Stimulated activated CD4-positive, alpha-beta T cell treated with anti-CD3 and anti-CD28 coated beads, Interleukin-2, amount 100 ng/mL, for 4 hours (primary cell): ENCODE measurements around the gene CHD5.

Experiments
- DNase-seq: peaks from one replicate; pipeline ENCODE4 v3.0.0-alpha.2; 2020; ENCODE audit warnings: low read depth

CHD5 gene

GRCh38 chr1:6111571-6111970, 68.5 kb downstream of the CHD5 start:
- DNase-seq: no peak

- DNase-seq: no peak
Observed at GRCh38 chr1:6110326-6110725, 69.8 kb downstream of the CHD5 start.

GRCh38 chr1:6109688-6110087, 70.4 kb downstream of the CHD5 start:
- no peak for DNase-seq

DNA sequence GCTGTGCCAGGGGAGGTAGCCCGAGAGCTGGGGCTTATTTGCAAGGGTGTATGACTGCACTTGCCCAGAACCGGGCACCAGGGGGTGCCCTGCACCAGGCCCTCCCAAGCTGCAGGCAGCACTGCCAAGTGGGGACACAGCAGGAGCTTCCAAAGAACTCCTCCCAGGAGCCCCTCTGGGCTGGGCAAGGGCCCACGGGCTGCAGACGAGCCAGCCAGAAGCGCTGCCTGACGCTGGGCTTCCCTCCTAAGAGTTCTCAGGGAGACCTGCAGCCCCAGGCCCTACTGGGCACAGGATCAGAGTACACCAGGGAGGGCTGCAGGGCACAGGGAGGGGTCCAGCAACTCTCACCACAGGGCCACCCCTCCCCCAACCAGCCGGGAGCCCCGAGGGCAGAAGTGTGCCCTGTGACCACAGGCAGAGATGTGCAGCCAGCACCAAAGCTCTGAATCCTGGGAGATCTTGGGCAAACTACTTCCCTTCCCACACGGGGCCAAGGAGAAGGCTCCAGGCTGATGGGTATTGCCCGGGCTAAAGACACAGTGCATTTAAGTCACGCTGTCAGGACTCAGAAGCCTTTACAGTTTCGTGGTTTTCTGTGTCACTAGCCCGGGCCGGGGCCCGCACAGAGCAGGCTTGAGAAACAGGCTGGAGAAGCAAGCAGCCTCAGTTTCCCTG, 71.0 kb downstream of the CHD5 start:
- DNase-seq: no peak

DNA sequence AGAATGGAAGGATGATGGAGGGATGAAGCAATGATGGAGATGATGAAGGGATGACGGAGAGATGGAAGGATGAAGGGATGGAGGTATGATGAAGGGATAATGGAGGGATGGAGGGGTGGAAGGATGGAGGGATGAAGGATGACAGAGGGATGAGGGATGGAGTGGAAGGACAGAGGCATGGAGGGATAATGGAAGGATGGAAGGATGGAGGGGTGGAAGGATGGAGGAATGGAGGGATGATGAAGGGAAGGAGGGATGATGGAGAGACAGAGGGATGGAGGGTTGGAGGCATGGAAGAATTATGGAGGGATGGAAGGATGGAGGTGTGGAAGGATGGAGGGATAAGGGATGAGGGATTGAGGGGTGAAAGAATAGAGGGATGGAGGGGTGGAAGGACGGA, 71.6 kb downstream of the CHD5 start:
- DNase-seq: no peak

DNA sequence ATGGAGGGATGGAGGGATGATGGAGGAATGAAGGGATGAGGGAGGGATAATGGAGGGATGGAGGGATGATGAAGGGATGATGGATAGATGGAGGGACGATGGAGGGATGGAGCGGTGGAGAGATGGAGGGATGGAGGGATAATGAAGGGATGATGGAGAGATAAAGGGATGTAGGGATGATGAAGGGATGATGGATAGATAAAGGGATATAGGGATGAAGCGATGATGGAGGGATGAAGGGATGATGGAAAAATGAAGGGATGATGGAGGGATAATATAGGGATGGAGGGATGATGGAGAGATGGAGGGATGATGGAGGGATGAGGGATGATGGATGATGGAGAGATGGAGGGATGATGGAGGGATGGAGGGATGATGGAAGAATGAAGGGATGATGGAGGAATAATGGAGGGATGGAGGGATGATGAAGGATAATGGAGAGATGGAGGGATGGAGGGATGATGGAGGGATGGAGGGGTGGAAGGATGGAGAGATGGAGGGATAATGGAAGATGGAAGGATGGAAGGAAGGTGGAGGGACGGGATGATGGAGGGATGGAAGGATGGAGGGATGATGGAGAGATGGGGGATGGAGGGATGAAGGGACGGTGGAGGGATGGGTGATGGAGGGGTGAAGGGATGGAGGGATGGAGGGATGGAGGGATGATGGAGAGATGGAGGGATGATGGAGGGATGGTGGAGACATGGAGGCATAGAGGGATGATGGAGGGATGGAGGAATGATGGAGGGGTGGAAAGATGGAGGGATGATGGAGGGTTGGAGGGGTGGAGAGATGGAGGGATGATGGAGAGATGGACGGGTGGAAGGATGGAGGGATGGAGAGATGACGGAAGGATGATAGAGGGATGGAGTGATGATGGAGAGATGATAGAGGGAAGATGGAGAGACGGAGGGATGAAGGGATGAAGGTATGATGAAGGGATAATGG, 72.4 kb downstream of the CHD5 start:
- DNase-seq: no peak

- DNase-seq: no peak
Observed at GRCh38 chr1:6106977-6107376, 73.1 kb downstream of the CHD5 start.

DNA sequence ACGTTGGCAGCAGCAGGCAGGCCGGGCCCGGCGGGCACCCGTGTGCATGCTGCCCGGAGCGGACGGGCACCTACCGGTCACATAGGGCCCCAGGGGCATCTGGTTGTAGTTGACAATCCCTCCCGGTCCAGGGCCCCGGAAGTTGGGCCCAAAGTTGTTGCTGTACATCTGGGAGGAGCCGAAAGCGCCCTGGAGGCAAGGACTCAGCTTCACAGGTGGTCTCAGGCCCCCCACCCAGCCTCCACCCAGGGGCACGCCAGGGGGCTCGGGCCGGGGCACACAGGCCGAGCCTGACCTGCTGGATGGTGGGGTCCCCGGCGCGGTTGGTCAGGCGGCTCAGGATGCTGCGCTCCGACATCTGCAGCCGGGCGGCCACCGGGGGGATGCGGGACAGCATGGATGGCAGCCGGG, 73.8 kb downstream of the CHD5 start:
- DNase-seq: no peak

DNA sequence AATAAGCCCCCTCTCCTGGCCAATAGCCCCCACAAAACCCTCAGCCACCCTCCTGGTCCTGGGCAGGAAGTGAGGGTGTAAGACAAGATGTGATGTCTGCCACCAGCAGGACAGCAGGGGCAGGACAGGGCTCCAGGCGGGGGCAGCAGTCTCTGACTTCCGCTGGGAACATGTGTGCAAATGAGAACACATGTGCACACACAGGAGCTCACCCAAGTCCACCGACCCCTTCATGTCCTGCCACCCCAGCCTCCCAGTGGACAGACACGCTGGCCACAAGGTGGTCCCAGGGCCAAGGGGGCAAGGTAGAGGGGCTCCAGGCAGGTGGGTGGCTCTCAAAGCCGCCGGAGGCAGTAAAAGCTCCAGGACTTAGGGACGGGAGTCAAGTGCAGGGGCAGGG, 74.4 kb downstream of the CHD5 start:
- no peak for DNase-seq

DNA sequence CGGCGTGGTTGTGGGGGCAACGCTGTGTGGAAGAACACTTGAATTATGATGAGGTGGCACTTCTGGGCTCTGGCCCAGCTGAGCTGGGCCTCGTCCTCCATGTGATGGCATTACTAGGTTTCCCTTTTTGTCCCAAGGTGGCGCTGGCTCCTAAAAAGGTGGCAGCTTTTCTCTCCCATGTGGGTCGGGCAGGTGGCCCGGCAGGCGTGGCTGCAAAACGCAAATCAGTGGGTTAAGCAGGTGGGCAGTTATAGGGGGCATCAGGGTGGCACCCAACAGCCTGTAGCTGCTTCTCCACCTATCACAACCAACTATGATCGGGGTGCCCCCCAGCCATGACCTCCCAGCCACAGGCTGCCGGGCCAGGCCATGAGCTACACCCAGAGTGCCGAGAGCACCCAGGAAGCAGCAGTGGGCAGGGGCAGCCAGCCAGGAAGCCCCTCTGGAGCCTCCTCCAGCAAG, 74.9 kb downstream of the CHD5 start:
- DNase-seq: no peak

GRCh38 chr1:6104631-6105030, 75.5 kb downstream of the CHD5 start:
- no peak for DNase-seq

GRCh38 chr1:6103854-6104530, 76.1 kb downstream of the CHD5 start:
- no peak for DNase-seq

DNA sequence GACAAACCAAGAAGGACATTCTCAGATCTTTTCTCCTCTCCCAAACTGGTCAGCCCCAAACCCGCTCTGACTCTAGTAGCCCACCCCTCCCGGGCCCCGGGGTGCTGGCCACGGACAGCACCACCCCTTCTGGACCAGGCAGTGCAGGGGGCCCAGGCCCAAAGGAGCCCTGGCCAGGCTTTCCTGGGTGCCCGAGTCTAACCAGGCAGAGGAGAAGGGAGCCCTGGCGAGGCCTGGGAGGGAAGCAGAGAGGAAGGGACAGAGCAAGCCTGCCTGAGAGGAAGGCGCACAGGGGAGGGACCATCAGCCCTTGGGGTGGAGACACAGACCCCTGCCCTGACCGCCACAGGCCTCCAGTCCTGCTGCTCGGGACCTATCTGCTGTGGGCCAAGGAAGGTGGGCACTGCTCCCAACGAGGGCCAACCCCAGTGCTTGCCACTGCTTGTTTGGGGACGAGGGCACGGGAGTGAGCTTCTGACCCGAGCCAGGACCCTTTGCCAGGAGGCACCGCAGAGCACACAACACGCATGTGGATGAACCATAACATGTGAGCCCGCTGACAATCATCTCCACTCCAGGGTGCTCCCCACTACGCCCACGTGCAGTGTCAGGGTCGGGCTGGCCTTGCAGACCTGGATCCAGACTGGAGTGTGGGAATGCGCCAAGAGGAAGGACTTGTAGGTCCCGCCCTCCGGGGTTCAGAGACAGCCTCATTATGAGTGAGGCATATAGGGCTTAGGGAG, 76.8 kb downstream of the CHD5 start:
- no peak for DNase-seq

GRCh38 chr1:6102532-6102845, 77.6 kb downstream of the CHD5 start:
- no peak for DNase-seq

GRCh38 chr1:6101826-6102531, 78.1 kb downstream of the CHD5 start:
- no peak for DNase-seq

DNA sequence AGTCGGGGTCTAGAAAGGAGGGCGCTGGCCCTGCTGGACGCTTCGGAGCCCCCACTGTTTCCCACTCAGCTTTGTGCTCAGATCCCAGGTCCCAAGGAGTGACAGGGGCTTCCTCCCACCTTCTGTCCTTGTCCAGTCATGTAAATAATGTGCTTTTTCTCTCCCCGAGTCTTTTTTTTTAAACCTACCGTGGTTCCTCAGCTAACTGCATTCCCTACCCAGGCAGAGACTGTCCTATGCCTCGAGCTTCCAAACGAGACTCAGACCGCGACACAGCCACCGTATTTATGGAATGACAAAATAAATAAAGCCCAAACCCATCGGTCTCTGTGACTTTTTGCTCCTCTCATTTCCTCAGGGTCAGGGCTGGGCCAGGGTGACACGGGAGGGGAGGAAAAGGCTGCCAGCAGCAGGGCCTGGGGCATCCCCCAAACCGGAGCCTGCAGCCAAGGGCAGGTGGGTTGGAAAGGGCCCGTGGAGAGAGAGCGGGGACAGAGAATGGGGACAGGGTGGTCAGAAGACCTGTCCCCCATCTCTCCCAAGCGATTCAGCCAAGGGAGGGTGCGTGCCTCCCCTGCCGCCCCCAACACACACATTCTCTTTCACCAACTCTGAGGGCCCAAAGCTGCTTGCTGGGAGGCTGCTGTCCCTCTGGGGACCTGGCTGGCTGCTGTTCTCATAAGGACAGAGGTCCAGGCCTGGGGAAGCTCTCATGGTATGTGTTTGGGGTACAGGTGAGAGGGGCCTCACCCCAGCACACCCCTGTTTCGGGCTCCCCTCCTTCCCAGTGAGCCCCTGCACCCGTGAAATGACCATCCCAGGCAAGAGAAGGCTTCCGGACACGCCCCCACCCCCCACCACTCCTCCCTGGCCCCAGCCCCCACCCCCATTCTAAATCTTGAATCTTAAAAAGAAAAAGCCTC, 79.0 kb downstream of the CHD5 start:
- DNase-seq: no peak

GRCh38 chr1:6099787-6100765, 80.0 kb downstream of the CHD5 start:
- no peak for DNase-seq

- DNase-seq: no peak
Observed at GRCh38 chr1:6099297-6099696, 80.8 kb downstream of the CHD5 start.
